HepG2 (cell line): Measurements from ENCODE around the gene SPNS3. TPM values are rescaled to one million over a fixed set of nuclear protein-coding genes. Genes with fewer than 3 reads are reported as not detected.

Experiments
- ATAC-seq: fragments of 200-7000 bp; cut with Tn5 transposase; 3 replicates; pipeline ENCODE4 v1.9.1; 2020; ENCODE audit warnings: mild to moderate bottlenecking, moderate library complexity
- BruUV-seq: library from RNA; stranded (reverse); fragments of 400-500 nt; replicated peaks from 2 replicates; lab custom pipeline; 2021; lab: Mats Ljungman, UMichigan
- CTCF ChIA-PET: fragments of 300-600 bp; formaldehyde crosslinking; extraction: SDS; loops from one replicate; lab custom pipeline; 2021; ENCODE audit warnings: low total read pairs, inconsistent platforms, low intra/inter-chr PET ratio; lab: Yijun Ruan, JAX
- POLR2A ChIA-PET: fragments of 350-600 bp; sonication (Branson Sonifier 250); formaldehyde crosslinking; loops from one replicate; lab custom pipeline; 2020; ENCODE audit warnings: antibody characterized with exemption, inconsistent platforms; lab: Yijun Ruan, JAX
- DNase-seq: peaks from one replicate; pipeline ENCODE4 v3.0.0-alpha.2; 2015; ENCODE audit warnings: low spot score
- FAIRE-seq: peaks from 3 replicates; lab custom pipeline; 2011; peaks lifted over from hg19 to GRCh38; lab: Jason Lieb, UNC
- H2AFZ ChIP-seq: one replicate; pipeline ENCODE4 v1.6.1; 2011; ENCODE audit warnings: low read length, inconsistent platforms
- H3K27ac ChIP-seq: fragments of 300-600 bp; 3 replicates; pipeline ENCODE4 v1.8.0; 2011; ENCODE audit warnings: mixed run types, mild to moderate bottlenecking, mixed read lengths, low read length, inconsistent platforms; ENCODE audit not compliant: insufficient read depth; ENCODE audit errors: extremely low read length
- H3K27me3 ChIP-seq, 2 experiments: fragments of 200-600 bp in 1 of 2; 2 replicates in 1 of 2; 3 replicates in 1 of 2; pipeline versions ENCODE4 v1.6.0 to v1.8.0; 2011; ENCODE audit warnings: low read length in 2 of 2, mild to moderate bottlenecking in 2 of 2, moderate library complexity in 2 of 2, inconsistent platforms in 1 of 2; ENCODE audit not compliant: insufficient read depth in 2 of 2, control insufficient read depth in 1 of 2
- H3K36me3 ChIP-seq, 2 experiments: fragments of 200-600 bp in 1 of 2; replicated peaks in 1 of 2; 2 replicates in 1 of 2; 3 replicates in 1 of 2; pipeline versions ENCODE4 v1.5.1 to v1.8.0; 2011; ENCODE audit warnings: low read length in 2 of 2, inconsistent platforms in 1 of 2; ENCODE audit not compliant: insufficient read depth in 2 of 2, control insufficient read depth in 1 of 2
- H3K4me1 ChIP-seq: 2 replicates; pipeline ENCODE4 v1.5.1; 2012; ENCODE audit warnings: low read length, inconsistent platforms; ENCODE audit not compliant: insufficient read depth
- H3K4me2 ChIP-seq: 2 replicates; pipeline ENCODE4 v1.6.0; 2011; ENCODE audit warnings: low read depth, low read length, inconsistent platforms
- H3K4me3 ChIP-seq, 3 experiments: fragments of 200-600 bp in 1 of 3; sonication (generic), shearing (Covaris generic) in 1 of 3; replicated peaks in 1 of 3; 2 replicates each; pipeline ENCODE4 v1.5.1; 2011 to 2016; ENCODE audit warnings: low read length in 3 of 3, inconsistent platforms in 2 of 3, low read depth in 2 of 3, mild to moderate bottlenecking in 2 of 3, control low read depth in 1 of 3, mixed read lengths in 1 of 3; ENCODE audit not compliant: insufficient read depth in 1 of 3
- H3K79me2 ChIP-seq: one replicate; pipeline ENCODE4 v1.6.1; 2011; ENCODE audit warnings: low read length, inconsistent platforms; ENCODE audit not compliant: insufficient read depth
- H3K9ac ChIP-seq: 2 replicates; pipeline ENCODE4 v1.6.0; 2011; ENCODE audit warnings: mild to moderate bottlenecking, low read depth, low read length, inconsistent platforms; ENCODE audit not compliant: insufficient read depth
- H3K9me3 ChIP-seq: 2 replicates; pipeline ENCODE4 v1.5.1; 2012; ENCODE audit warnings: mild to moderate bottlenecking, low read length
- H4K20me1 ChIP-seq: 2 replicates; pipeline ENCODE4 v1.6.0; 2011; ENCODE audit warnings: inconsistent platforms, mild to moderate bottlenecking, low read length, moderate library complexity; ENCODE audit not compliant: insufficient read depth
- ATM ChIP-seq: fragments of 450-650 bp; IDR thresholded peaks from 2 replicates; pipeline ENCODE4 v1.7.1; 2017; ENCODE audit warnings: mild to moderate bottlenecking, borderline replicate concordance
- KLF6 ChIP-seq: IDR thresholded peaks from 2 replicates; pipeline ENCODE4 v1.8.0; 2016; ENCODE audit warnings: missing biosample characterization, missing genetic modification reagents
- PAF1 ChIP-seq: IDR thresholded peaks from 2 replicates; pipeline ENCODE4 v1.6.1; 2016; ENCODE audit warnings: missing genetic modification reagents, missing compliant biosample characterization
- PAWR ChIP-seq: sonication (generic); formaldehyde crosslinking; IDR thresholded peaks from 2 replicates; pipeline ENCODE4 v1.4.0; 2020; ENCODE audit warnings: missing genetic modification reagents, mild to moderate bottlenecking, borderline replicate concordance
- RBM39 ChIP-seq: fragments of 200-400 bp; formaldehyde crosslinking; IDR thresholded peaks from one replicate; pipeline ENCODE4 v1.6.1; 2018; ENCODE audit warnings: antibody characterized with exemption, mild to moderate bottlenecking, low read depth, low read length; ENCODE audit not compliant: poor library complexity, severe bottlenecking
- SRY ChIP-seq: sonication (generic); formaldehyde crosslinking; IDR thresholded peaks from 2 replicates; pipeline ENCODE4 v1.8.0; 2022; ENCODE audit warnings: mild to moderate bottlenecking, missing genetic modification reagents
- STAT6 ChIP-seq: sonication (generic); formaldehyde crosslinking; IDR thresholded peaks from 2 replicates; pipeline ENCODE4 v1.4.0; 2020; ENCODE audit warnings: missing genetic modification reagents, mild to moderate bottlenecking, borderline replicate concordance
- TBP ChIP-seq: sonication (generic); formaldehyde crosslinking; IDR thresholded peaks from 2 replicates; pipeline ENCODE4 v1.5.0; 2020; ENCODE audit warnings: missing genetic modification reagents
- ZNF34 ChIP-seq: sonication (generic); formaldehyde crosslinking; IDR thresholded peaks from 2 replicates; pipeline ENCODE4 v1.4.0; 2020; ENCODE audit warnings: mild to moderate bottlenecking, missing genetic modification reagents, borderline replicate concordance
- ZNF383 ChIP-seq: sonication (generic); formaldehyde crosslinking; IDR thresholded peaks from 2 replicates; pipeline ENCODE4 v1.4.0; 2020; ENCODE audit warnings: missing genetic modification reagents, mild to moderate bottlenecking, borderline replicate concordance
- ZNF800 ChIP-seq: sonication (generic); formaldehyde crosslinking; IDR thresholded peaks from 2 replicates; pipeline ENCODE4 v1.4.0; 2020; ENCODE audit warnings: missing genetic modification reagents
- WGBS: methylation state at CpG from one replicate; pipeline ENCODE4 v1.1.6; 2017; ENCODE audit warnings: low lambda C conversion rate; 5-methylcytosine and 5-hydroxymethylcytosine counted together
- in situ Hi-C: cut with HindIII; loops from 2 replicates; pipeline ENCODE4 v1.10.0; 2017; ENCODE audit warnings: low pct_unique_long_range_greater_than_20kb; ENCODE audit not compliant: extremely low pct_ligation_motif_present
- intact Hi-C: fragments of 100-400 bp; cut with micrococcal nuclease; formaldehyde crosslinking; loops from one replicate; pipeline ENCODE4 v1.10.0; 2022; ENCODE audit not compliant: unreplicated experiment
- polyA plus RNA-seq, 8 experiments: library from polyadenylated mRNA; depleted of rRNA in 3 of 8; stranded (reverse) in 7 of 8; unstranded in 1 of 8; fragments of >200 nt; fragmentation: Illumina TruSeq in 4 of 8; extraction: Trizol in 4 of 8; gene quantifications; 2 replicates each; pipeline versions ENCODE4 v1.2.1 to v1.2.3, GENCODE V29; 2011 to 2016; ENCODE audit warnings: low read depth in 4 of 8, missing spikeins in 1 of 8, mixed read lengths in 1 of 8; ENCODE audit not compliant: insufficient read depth in 1 of 8
- total RNA-seq, 5 experiments: library from RNA; depleted of rRNA; stranded (reverse); fragments of >200 nt; fragmentation: Illumina TruSeq; extraction: Trizol; gene quantifications; 2 replicates each; pipeline ENCODE4 v1.2.3, GENCODE V29; 2016; ENCODE audit warnings: low read depth in 1 of 5

Gene SPNS3
- total and polyA plus RNA-seq, 2 of the 13 experiments (the other 11 are each of a cell fraction or from before 2014, with no cell fraction given): not detected

- Histone ChIP-seq H3K27me3 (peaks cover 2 to 40% of the 10 kb centered on the region in 2 experiments), H3K27ac (no peak overlapping the region), H3K9me3 (no peaks in the 10 kb centered on the region)
- BruUV-seq: no TSS peak
- no peak for DNase-seq
- CTCF ChIA-PET: no interaction called here
- WGBS: 66% methylated on average over 9 of the region's 9 CpGs
- TF ChIP-seq PAWR (CRISPR knock-in tag) (no peak), SRY (CRISPR knock-in tag) (no peak), ZNF800 (CRISPR knock-in tag) (no peak)
- TF ChIP-seq, all 625 proteins: peak for 0
- Histone ChIP-seq H3K4me3 (no peak overlapping the region), H2AFZ (no peak overlapping the region), H4K20me1 (no peaks in the 10 kb centered on the region), H3K4me1 (peaks cover 27% of the 10 kb centered on the region), H3K4me2 (no peak overlapping the region), H3K36me3 (no peaks in the 10 kb centered on the region), H3K9ac (no peak overlapping the region), H3K79me2 (no peaks in the 10 kb centered on the region)
- intact Hi-C loops: no loop called here
- in situ Hi-C loops: no loop called here
- no peak for ATAC-seq
- POLR2A ChIA-PET: no interaction called here
- FAIRE-seq: no peak
These were observed 41.3 kb downstream of the SPNS3 start for GRCh38 chr17:4475001-4475400.

- Histone ChIP-seq H3K9me3 (no peaks in the 10 kb centered on the region), H3K9ac (no peak overlapping the region), H3K27me3 (peaks cover 2 to 43% of the 10 kb centered on the region in 2 experiments), H3K79me2 (no peaks in the 10 kb centered on the region), H3K4me3 (no peak overlapping the region), H2AFZ (no peak overlapping the region), H3K27ac (no peak overlapping the region), H3K4me1 (peaks cover 31% of the 10 kb centered on the region), H3K4me2 (no peak overlapping the region), H3K36me3 (no peaks in the 10 kb centered on the region), H4K20me1 (no peaks in the 10 kb centered on the region)
- WGBS: 70% methylated on average over 6 of the region's 7 CpGs
- no peak for FAIRE-seq
- intact Hi-C loops (no loop called here), in situ Hi-C loops (no loop called here)
- no peak for DNase-seq
- ATAC-seq: no peak; the same call in 2 of the 3 replicates
- ChIA-PET POLR2A (no interaction called here), CTCF (no interaction called here)
- TF ChIP-seq KLF6 (CRISPR knock-in tag) (no peak), ZNF34 (CRISPR knock-in tag) (no peak), PAF1 (CRISPR knock-in tag) (no peak), ZNF383 (CRISPR knock-in tag) (no peak), TBP (CRISPR knock-in tag) (no peak), STAT6 (CRISPR knock-in tag) (no peak), RBM39 (no peak), ATM (no peak)
- no TSS peak for BruUV-seq
These were observed 41.7 kb downstream of the SPNS3 start for GRCh38 chr17:4475463-4475862.
